K562 (cell line): ENCODE results near the gene FAM149B1. TPM values are rescaled to one million over a fixed set of nuclear protein-coding genes. Genes with fewer than 3 reads are reported as not detected.
A peak's percentile ranks its signal among the peaks of the same experiment; 100 is the strongest.

ENCODE experiments used
- ARID4B ChIP-seq: sonication (generic); formaldehyde crosslinking; IDR thresholded peaks from 2 replicates; pipeline ENCODE4 v1.8.0; 2022; ENCODE audit warnings: mild to moderate bottlenecking, missing genetic modification reagents
- CSDE1 ChIP-seq, 2 experiments: fragments of 450-650 bp; IDR thresholded peaks; 2 replicates each; pipeline ENCODE4 v1.6.1; 2016; ENCODE audit warnings: mild to moderate bottlenecking in 1 of 2
- ETS2 ChIP-seq: IDR thresholded peaks from 2 replicates; pipeline ENCODE4 v1.6.1; 2016; ENCODE audit warnings: borderline replicate concordance, missing genetic modification characterization, mild to moderate bottlenecking, moderate library complexity, missing compliant biosample characterization; ENCODE audit not compliant: poor library complexity, severe bottlenecking
- L3MBTL2 ChIP-seq: fragments of 450-650 bp; IDR thresholded peaks from 2 replicates; pipeline ENCODE4 v1.6.1; 2016; ENCODE audit warnings: mild to moderate bottlenecking, moderate library complexity
- LEF1 ChIP-seq: fragments of 450-650 bp; IDR thresholded peaks from 2 replicates; pipeline ENCODE4 v1.6.1; 2016; ENCODE audit warnings: mild to moderate bottlenecking
- NCOA2 ChIP-seq, 2 experiments: fragments of 450-650 bp; IDR thresholded peaks; 2 replicates each; pipeline ENCODE4 v1.6.1; 2018; ENCODE audit warnings: mild to moderate bottlenecking in 2 of 2, moderate library complexity in 1 of 2; ENCODE audit not compliant: partially characterized antibody in 2 of 2
- NCOR1 ChIP-seq: fragments of 450-650 bp; IDR thresholded peaks from 2 replicates; pipeline ENCODE4 v1.6.1; 2016; ENCODE audit warnings: mild to moderate bottlenecking, moderate library complexity
- PML ChIP-seq: IDR thresholded peaks from 2 replicates; pipeline ENCODE4 v1.6.1; 2012; ENCODE audit warnings: low read length, inconsistent platforms
- ZNF224 ChIP-seq: sonication (generic); formaldehyde crosslinking; IDR thresholded peaks from 2 replicates; pipeline ENCODE4 v1.8.0; 2022; ENCODE audit warnings: mild to moderate bottlenecking, missing genetic modification reagents
- ZNF24 ChIP-seq: fragments of 450-650 bp; IDR thresholded peaks from 2 replicates; pipeline ENCODE4 v1.6.1; 2016
- ZNF586 ChIP-seq: fragments of 450-650 bp; formaldehyde crosslinking; conservative IDR thresholded peaks from 2 replicates; pipeline ENCODE4 v1.4.0; 2020; ENCODE audit warnings: mild to moderate bottlenecking, moderate library complexity
- polyA plus RNA-seq, 8 experiments: library from polyadenylated mRNA; depleted of rRNA in 4 of 8; stranded (reverse) in 5 of 8; unstranded in 3 of 8; fragments of >200 nt; fragmentation: Nextera tagmentation in 2 of 8; fragmentation: Illumina TruSeq in 1 of 8; extraction: Ambion mirVana in 2 of 8; extraction: Trizol in 1 of 8; gene quantifications; 2 replicates each; pipeline versions ENCODE4 v1.2.1 to v1.2.3, GENCODE V29; 2011 to 2014; ENCODE audit warnings: inconsistent platforms in 1 of 8, missing spikeins in 1 of 8
- total RNA-seq, 7 experiments: library from RNA; depleted of rRNA in 6 of 7; stranded (reverse); fragments of >200 nt in 6 of 7; fragmentation: Illumina TruSeq in 2 of 7; extraction: Trizol in 2 of 7; gene quantifications; 2 replicates each; pipeline versions ENCODE4 v1.2.1 to v1.2.3, GENCODE V29; 2011 to 2021; ENCODE audit warnings: low replicate concordance in 1 of 7
- TF ChIP-seq, protein P1 (sequence below), 2 experiments: fragments of 450-650 bp in 1 of 2; sonication (generic) in 1 of 2; formaldehyde crosslinking in 1 of 2; IDR thresholded peaks; 2 replicates each; pipeline versions ENCODE4 v1.7.1 to v1.9.0; 2016 to 2022; ENCODE audit warnings: inconsistent platforms in 1 of 2, mild to moderate bottlenecking in 1 of 2, missing genetic modification reagents in 1 of 2
- TF ChIP-seq, protein P2 (sequence below): fragments of 250-450 bp; sonication (Bioruptor Pico); IDR thresholded peaks from 2 replicates; pipeline ENCODE4 v1.5.1; 2021; ENCODE audit warnings: mild to moderate bottlenecking

Gene FAM149B1
- total and polyA plus RNA-seq, 9 of the 15 experiments (the other 6 are each of a cell fraction or from before 2014, with no cell fraction given), result 4.2 to 18.5 (median 9.3) TPM

DNA sequence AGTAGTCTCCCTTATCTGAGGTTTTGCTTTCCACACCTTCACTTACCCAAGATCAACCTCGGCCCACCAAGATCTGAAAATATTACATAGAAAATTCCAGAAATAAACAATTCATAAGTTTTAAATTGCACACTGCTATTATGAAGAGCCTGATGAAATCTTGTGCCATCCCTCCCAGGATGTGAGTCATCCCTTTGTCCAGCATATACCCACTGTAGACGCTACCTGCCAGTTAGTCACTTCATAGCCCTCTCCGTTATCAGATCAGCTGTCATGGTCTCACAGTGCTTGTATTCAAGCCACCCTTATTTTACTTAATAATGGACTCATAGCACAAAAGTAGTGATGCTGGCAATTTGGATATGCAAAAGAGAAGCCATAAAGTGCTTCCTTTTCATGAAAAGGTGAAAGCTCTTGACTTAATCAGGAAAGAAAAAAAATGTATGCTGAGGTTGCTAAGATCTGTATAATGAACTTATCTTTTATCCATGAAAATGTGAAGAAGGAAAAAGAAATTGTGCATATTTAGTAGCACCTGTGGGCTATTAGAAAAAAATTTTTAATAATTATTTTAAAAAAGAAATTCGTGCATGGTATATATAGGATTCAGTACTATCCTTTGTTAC is 94.3 kb downstream of the FAM149B1 start (continued):
- TF ChIP-seq, protein P1, sequence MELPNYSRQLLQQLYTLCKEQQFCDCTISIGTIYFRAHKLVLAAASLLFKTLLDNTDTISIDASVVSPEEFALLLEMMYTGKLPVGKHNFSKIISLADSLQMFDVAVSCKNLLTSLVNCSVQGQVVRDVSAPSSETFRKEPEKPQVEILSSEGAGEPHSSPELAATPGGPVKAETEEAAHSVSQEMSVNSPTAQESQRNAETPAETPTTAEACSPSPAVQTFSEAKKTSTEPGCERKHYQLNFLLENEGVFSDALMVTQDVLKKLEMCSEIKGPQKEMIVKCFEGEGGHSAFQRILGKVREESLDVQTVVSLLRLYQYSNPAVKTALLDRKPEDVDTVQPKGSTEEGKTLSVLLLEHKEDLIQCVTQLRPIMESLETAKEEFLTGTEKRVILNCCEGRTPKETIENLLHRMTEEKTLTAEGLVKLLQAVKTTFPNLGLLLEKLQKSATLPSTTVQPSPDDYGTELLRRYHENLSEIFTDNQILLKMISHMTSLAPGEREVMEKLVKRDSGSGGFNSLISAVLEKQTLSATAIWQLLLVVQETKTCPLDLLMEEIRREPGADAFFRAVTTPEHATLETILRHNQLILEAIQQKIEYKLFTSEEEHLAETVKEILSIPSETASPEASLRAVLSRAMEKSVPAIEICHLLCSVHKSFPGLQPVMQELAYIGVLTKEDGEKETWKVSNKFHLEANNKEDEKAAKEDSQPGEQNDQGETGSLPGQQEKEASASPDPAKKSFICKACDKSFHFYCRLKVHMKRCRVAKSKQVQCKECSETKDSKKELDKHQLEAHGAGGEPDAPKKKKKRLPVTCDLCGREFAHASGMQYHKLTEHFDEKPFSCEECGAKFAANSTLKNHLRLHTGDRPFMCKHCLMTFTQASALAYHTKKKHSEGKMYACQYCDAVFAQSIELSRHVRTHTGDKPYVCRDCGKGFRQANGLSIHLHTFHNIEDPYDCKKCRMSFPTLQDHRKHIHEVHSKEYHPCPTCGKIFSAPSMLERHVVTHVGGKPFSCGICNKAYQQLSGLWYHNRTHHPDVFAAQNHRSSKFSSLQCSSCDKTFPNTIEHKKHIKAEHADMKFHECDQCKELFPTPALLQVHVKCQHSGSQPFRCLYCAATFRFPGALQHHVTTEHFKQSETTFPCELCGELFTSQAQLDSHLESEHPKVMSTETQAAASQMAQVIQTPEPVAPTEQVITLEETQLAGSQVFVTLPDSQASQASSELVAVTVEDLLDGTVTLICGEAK (IDR thresholded peaks at IDR 0.05), result no peak
- TF ChIP-seq, protein P1 (CRISPR knock-in tag; IDR thresholded peaks at IDR 0.05), result no peak
- TF ChIP-seq ARID4B (CRISPR knock-in tag) (no peak), ZNF586 (CRISPR knock-in tag) (no peak), L3MBTL2 (no peak), LEF1 (peak; percentile 75; the same call in 1 of the 2 replicates), NCOA2 (IDR thresholded peaks at IDR 0.05; ENCODE audit: partially characterized antibody in 2 of 2) (peak in 1 of 2 experiments; percentile 48), ZNF224 (CRISPR knock-in tag) (no peak), ZNF24 (0 out of 2 replicates have a peak, but pooled peaks have one; percentile 65), PML (no peak), NCOR1 (peak; percentile 17; the same call in 1 of the 2 replicates), ETS2 (no peak), CSDE1 (IDR thresholded peaks at IDR 0.05) (no peak)
- TF ChIP-seq, protein P2, sequence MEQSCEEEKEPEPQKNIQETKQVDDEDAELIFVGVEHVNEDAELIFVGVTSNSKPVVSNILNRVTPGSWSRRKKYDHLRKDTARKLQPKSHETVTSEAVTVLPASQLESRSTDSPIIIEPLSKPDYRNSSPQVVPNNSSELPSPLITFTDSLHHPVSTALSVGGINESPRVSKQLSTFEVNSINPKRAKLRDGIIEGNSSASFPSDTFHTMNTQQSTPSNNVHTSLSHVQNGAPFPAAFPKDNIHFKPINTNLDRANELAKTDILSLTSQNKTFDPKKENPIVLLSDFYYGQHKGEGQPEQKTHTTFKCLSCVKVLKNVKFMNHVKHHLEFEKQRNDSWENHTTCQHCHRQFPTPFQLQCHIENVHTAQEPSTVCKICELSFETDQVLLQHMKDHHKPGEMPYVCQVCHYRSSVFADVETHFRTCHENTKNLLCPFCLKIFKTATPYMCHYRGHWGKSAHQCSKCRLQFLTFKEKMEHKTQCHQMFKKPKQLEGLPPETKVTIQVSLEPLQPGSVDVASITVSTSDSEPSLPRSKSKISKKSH (CRISPR knock-in tag), result no peak
